ENCODE measurements around the gene APBB2. TPM values are rescaled to one million over a fixed set of nuclear protein-coding genes. Genes with fewer than 3 reads are reported as not detected.

APBB2 gene
- total and polyA plus RNA-seq, 2 experiments from 2014 or later, result 35.8 to 74.8 TPM

- Mint-ChIP-seq H3K36me3 (ENCODE audit: low read depth) (no peaks in the 10 kb centered on the region), H3K27ac (no peak overlapping the region), H3K4me1 (peaks cover 27% of the 10 kb centered on the region), H3K4me3 (no peak overlapping the region), H3K9me3 (no peaks in the 10 kb centered on the region), H3K27me3 (ENCODE audit: insufficient read depth, low read depth, poor library complexity) (peaks cover 2% of the 10 kb centered on the region)
- no peaks in the 10 kb centered on the region for H3F3A ChIP-seq (replicated peaks; ENCODE audit: low read depth)
- H3K27me3 ChIP-seq (ENCODE audit: insufficient read depth), result no peaks in the 10 kb centered on the region
- H4K20me1 ChIP-seq (replicated peaks; ENCODE audit: insufficient read depth), result no peaks in the 10 kb centered on the region
- no peaks in the 10 kb centered on the region; the same call in 1 of the 2 replicates for H3K79me2 ChIP-seq (replicated peaks; ENCODE audit: insufficient read depth)
- H3K27ac ChIP-seq (ENCODE audit: low read depth), result no peak overlapping the region
- H2AFZ ChIP-seq, result no peak overlapping the region
- H3K36me3 ChIP-seq (ENCODE audit: insufficient read depth), result no peaks in the 10 kb centered on the region
- no peak overlapping the region for H3K4me2 ChIP-seq
- DNase-seq (ENCODE audit: low spot score) (no peak), ATAC-seq (no peak)
- no peak for TF ChIP-seq ZNF114 (CRISPR knock-in tag; IDR thresholded peaks at IDR 0.05)
- peaks cover 25% of the 10 kb centered on the region for H3K4me1 ChIP-seq (ENCODE audit: insufficient read depth)
- no peaks in the 10 kb centered on the region for H3K9me2 ChIP-seq (ENCODE audit: insufficient read depth)
- no peak overlapping the region for H3K4me3 ChIP-seq
Observed at GRCh38 chr4:41067369-41067768, 147.0 kb downstream of the APBB2 start.

- Mint-ChIP-seq H3K9me3 (no peaks in the 10 kb centered on the region), H3K4me3 (no peak overlapping the region), H3K36me3 (ENCODE audit: low read depth) (no peaks in the 10 kb centered on the region), H3K4me1 (peaks cover 22% of the 10 kb centered on the region; the same call in 2 of the 3 replicates), H3K27me3 (ENCODE audit: insufficient read depth, low read depth, poor library complexity) (peaks cover 2% of the 10 kb centered on the region), H3K27ac (no peak overlapping the region)
- no peaks in the 10 kb centered on the region for H3K36me3 ChIP-seq (ENCODE audit: insufficient read depth)
- H3K4me2 ChIP-seq, result no peak overlapping the region
- H3K27me3 ChIP-seq (ENCODE audit: insufficient read depth), result no peaks in the 10 kb centered on the region
- H3F3A ChIP-seq (replicated peaks; ENCODE audit: low read depth), result no peaks in the 10 kb centered on the region
- H3K9me2 ChIP-seq (ENCODE audit: insufficient read depth), result no peaks in the 10 kb centered on the region
- H3K27ac ChIP-seq (ENCODE audit: low read depth), result no peak overlapping the region
- no peaks in the 10 kb centered on the region for H4K20me1 ChIP-seq (replicated peaks; ENCODE audit: insufficient read depth)
- no peak overlapping the region for H2AFZ ChIP-seq
- no peak overlapping the region for H3K4me3 ChIP-seq
- no peak for TF ChIP-seq EZH2phosphoT487 (IDR thresholded peaks at IDR 0.05; ENCODE audit: unreplicated experiment)
- no peak for TF ChIP-seq NANOG (IDR thresholded peaks at IDR 0.05; ENCODE audit: borderline replicate concordance)
- TF ChIP-seq REST (IDR thresholded peaks at IDR 0.05; ENCODE audit: unreplicated experiment), result no peak
- no peak for TF ChIP-seq ZNF331 (CRISPR knock-in tag; IDR thresholded peaks at IDR 0.05; ENCODE audit: low read depth)
- no peak for TF ChIP-seq ZNF462 (CRISPR knock-in tag; IDR thresholded peaks at IDR 0.05)
- TF ChIP-seq JUNB (IDR thresholded peaks at IDR 0.05; ENCODE audit: unreplicated experiment), result no peak
- TF ChIP-seq EZH2 (IDR thresholded peaks at IDR 0.05; ENCODE audit: low read depth, unreplicated experiment), result no peak
- TF ChIP-seq ETS1 (IDR thresholded peaks at IDR 0.05), result no peak
- no peak for TF ChIP-seq ZNF114 (CRISPR knock-in tag; IDR thresholded peaks at IDR 0.05)
- no peak for TF ChIP-seq CREB1 (CRISPR knock-in tag; IDR thresholded peaks at IDR 0.05; ENCODE audit: low read depth)
- H3K79me2 ChIP-seq (replicated peaks; ENCODE audit: insufficient read depth), result no peaks in the 10 kb centered on the region; the same call in 1 of the 2 replicates
- DNase-seq (ENCODE audit: low spot score) (no peak), ATAC-seq (no peak)
- H3K4me1 ChIP-seq (ENCODE audit: insufficient read depth), result peaks cover 15% of the 10 kb centered on the region
Observed at GRCh38 chr4:41066049-41066448, 148.3 kb downstream of the APBB2 start.
